Stimulated activated CD4-positive, alpha-beta T cell treated with anti-CD3 and anti-CD28 coated beads, Interleukin-15, amount 100 ng/mL, for 48 hours (primary cell): ENCODE data around the gene TBC1D5.
"Not testable (repeated sequence)": the region's sequence is repeated elsewhere in the genome, so short reads cannot be mapped to it uniquely, and the experiment has no call there.

Experiments
- DNase-seq, 2 donors: peaks; one replicate each; pipeline ENCODE4 v3.0.0-alpha.2; 2020; ENCODE audit warnings: low read depth in 2 of 2

Gene TBC1D5

DNA sequence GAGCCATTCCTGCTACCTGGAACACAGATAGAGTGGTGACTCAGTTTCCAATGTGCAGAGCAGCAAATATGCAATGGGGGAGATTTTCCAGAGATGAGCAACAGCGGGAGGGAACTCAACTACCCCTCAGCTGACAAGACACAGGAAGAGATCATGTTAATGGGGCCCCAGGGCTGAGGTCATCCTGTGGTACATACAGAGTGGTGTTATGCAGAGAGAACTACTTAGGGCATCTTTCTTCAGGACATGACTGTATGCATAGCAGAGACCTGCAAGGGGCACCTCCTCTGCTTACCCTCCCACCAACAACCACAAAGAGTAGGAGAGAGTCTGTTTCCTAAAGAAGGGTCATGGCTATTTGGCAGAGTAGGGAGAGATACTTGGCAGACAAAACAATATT, 6.8 kb upstream of the TBC1D5 start:
- DNase-seq = no peak

DNA sequence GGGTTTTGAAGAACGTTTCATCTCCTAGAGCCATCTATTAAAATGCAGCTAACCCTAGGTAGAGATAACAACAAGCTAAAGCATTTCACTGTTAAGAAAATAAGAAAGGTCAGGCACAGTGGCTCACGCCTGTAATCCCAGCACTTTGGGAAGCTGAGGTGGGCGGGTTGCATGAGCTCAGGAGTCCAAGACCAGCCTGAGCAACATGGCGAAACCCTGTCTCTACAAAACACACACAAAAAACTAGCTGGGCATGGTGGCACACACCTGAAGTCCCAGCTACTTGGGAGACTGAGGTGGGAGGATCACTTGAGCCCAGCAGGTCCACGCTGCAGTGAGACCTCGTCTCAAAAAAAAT, 5.4 kb upstream of the TBC1D5 start:
- DNase-seq = no peak

DNA sequence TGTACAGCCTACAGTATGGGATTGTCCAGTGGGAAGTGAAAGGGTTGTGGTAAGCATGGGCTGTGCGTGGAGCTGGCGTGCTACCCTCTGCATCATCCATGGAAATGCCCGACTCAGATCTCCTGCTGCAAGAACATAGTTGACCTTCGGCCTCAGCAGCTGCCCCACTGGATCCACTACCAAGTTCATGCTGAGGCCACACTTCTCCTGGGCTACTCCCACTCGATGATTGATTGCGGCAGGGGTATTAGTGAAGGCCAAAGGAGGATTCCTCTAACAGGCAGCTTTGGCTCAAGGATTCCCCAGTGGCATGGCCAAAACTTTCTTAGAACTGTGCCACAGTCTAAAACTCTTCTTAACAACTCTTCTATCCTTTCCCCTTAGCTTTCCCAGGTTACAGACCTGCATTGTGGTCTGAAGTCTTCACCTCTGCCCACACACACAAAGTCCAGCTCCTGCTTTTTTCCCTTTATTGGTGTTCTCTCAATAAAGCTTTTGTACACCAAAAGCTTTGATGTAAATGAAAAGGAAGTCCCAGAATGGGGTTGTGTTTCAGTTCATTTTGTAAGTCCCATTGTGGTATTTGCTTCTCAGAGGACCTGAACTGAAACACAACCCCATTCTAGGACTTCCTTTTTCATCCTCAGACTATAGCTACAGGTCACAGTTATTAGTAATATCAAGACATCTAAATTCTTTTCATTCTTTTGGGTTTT, 4.9 kb upstream of the TBC1D5 start:
- DNase-seq = no peak

DNA sequence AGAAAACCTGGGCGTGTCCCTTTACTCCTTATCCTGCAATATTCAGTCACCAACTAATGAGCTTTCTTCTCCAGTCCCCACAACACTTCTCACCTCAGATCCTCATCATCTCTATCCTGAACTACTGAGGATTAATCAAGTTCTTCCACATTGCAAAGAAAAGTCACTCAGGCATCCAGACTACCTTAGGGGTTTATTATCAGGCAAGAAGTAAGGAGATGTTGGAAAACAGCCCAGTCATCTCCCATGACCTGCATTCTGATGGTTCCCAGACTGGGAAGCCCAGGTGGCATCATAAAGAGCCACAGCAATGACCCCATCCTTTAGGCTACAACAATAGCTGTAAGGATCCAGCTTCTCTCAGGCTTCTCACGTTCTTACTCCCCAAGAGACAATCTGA, 3.5 kb upstream of the TBC1D5 start:
- DNase-seq = no peak

DNA sequence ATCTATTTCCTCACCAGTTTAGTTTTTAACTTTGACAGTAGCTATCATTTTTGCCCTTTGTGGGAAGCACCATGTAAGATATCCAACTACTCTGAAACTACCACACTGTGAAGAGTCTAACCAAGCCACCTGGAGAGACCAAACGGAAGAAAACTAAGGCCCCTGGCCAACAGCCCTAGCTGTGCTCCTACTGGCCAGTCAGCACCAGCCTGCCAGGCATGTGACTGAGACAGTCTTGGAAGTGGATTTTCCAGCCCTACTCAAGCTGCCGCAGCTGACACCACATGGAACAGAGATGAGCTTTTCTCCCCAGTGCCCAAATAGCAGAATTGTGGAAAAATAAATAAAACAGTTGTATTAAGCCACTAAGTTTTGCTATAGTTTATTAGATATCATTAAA, 2.9 kb upstream of the TBC1D5 start:
- no peak for DNase-seq

DNA sequence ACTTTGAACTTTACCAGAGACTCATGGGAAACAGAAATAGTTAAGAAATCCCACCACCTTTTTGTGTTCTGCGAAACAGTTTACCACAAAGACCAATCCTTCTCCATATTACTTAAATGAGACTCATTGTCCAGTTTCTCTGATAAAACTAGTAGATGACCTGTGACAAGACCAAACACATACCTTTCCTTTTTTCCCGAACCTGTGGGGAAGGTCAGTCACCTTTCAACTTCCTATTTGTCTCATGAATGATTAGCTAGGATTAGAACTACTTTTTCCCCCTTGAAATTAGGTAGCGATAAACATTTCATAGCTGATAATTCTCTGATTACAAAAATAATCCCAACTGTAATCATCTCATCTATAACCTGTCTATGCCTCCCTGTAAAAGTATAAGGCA, 2.3 kb upstream of the TBC1D5 start:
- DNase-seq = no peak

DNA sequence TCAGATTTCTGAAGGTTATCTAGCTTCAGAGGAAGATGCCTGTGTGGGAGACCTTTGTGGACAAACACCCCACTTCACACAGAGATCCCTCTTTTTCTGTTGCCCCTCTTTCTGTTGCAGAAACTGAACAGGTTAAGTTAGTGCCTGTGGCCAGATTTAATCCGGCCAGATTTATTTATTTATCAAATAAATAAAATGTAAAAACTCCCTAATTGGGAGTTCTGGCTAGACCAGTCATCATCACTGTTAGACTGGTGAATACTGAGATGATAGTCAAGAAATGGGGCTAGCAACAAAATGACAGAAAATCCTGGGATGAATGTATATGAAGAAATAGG, 1.2 kb upstream of the TBC1D5 start:
- DNase-seq = no peak

DNA sequence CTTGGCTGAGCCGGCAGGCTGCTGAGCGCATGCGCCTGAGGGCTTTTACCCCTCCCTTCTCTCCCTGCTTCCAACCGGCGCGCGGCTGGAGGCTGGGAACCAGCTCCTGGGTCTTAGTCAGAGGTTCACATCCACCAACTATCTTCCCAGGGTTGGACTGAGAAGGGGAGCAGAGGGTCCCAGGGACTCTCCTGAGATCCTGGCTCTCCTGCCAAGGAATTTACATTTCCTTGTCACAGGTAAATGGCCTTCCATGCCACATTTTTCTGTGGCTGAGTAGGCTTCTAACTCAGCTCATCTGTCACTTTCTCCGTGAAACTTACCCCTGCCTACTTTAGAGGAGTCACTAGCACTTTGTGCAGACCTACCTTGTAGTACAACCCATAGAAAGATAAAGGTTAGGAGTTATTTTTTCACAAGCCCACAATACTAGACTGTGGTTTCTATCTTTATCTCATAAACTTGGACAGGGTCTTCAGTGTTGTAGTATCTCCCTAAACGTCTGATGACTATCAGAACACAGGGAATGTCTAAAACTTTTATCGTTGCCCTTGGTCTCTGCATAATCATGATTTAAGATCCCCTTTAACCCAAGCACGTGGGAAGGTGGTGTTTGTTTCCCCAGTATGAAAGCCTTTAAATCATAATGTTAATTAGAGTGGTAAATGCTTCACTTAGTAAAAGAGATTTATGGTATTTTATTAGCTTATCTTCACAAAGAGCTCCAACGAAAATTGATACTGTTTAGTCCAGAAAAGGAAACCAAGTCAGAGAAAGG, 638 bp upstream of the TBC1D5 start:
- no peak for DNase-seq

DNA sequence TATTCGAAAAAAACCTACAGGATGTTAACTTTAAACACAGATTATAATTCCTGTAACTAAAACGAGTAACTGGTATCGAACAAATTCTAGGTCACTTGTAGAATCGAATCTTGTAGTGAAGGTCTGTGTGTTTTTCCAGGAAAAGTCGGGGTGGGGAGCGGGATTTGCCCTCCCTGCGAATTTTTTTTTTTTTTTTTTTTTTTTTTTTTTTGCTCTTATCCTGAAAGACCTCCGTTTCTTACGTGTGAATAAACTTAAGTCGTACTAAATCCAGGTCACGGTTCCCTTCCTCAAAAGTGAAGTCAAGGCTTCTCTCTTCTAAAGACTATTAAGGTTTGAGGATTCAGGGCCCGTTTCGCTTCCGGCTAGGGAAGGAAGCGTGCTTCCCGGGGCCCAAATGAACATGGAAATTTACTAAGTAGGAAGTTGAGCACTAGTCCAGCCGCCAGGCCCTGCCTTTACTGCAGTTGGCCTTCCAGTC, 770 bp downstream of the TBC1D5 start:
- DNase-seq = no peak

DNA sequence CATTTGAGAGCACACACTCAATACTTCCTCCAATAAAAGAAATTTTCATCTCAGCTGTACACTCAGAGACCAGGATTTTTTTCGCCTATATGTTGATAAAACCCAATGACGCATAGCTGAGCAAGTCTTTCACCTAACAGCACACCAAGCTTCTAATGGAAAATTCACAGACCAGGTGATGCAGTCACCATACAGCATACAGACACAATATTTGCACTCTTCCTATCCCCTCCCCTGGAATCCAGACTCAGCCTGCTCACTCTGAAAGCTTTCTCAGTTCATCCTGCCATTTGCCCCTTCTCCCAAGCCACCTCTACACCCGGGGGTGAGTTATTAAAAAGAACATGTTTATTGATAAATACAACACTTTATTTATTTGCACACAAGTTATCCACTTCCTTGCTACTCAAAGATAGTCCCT, 1.7 kb downstream of the TBC1D5 start:
- no peak for DNase-seq

DNA sequence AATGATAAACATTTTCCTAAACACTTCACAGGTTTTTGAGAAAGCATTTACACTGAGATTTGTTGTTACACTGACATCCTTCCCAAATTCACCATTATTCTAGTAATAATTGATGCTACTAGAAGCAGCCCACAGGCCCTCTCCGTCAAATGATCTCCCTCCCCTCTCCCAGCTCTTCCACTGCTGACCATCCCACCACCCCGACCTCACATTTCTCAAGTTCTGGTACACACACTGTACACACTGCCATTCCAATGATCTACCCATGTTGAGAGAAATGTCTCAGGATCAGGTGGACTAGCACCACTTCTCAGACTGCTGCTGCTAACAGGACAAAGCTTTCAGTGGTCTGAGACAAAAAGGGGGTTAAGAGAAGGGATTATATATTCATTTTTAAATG, 3.5 kb downstream of the TBC1D5 start:
- no peak for DNase-seq

DNA sequence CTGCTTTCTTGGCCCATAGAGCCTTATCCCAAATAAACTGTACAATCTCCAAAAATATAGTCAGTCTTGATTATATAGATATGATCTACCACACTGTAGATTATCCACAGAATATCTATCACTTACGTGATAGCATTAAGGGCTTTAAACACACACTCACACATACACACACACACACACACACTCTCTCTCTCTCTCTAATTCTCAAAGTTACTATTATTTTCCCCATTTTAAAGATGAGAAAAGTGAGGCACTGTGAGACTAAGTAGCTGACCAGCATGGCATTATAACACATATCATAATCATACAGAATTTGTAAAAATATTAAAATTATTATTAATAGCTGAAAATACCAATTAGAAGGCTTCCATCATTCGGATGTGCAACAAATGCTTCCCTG, 4.2 kb downstream of the TBC1D5 start:
- DNase-seq = no peak

DNA sequence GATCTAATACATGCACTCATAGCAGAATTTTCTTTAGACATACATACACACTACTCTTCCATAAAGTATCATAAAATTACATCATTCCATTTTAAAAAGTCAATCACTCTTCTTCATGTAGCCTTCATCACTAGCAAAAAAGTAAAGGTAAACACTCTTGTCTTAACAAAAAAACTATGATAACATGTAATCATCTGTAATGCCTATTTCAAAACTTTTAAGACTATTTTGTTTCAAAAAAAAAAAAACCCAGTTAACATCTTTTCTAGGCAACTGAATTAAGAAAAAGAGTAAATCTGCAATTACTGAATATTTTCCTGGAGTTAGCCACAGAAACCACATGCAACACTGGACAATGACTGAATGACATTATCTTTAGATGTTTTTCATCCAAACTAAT, 4.8 kb downstream of the TBC1D5 start:
- DNase-seq = no peak

DNA sequence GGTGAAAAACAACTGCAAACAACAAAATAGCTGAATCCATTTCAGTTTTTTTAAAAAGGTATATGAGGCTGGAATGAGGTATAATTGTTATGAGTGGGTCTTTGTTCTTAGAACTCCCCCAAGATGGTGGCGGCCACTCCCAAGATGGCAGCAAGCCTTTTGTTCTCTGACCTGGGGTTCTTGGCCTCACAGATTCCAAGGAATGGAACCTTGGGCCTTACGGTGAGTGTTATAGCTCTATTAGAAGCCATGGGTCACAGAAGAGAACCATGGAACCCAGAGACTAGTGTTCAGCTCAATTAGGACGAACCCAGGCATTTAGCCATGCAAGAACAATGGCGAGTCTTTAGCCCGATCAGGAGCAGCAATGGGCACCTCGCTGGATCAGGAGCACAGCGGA, 7.1 kb downstream of the TBC1D5 start:
- DNase-seq = not testable (repeated sequence)

DNA sequence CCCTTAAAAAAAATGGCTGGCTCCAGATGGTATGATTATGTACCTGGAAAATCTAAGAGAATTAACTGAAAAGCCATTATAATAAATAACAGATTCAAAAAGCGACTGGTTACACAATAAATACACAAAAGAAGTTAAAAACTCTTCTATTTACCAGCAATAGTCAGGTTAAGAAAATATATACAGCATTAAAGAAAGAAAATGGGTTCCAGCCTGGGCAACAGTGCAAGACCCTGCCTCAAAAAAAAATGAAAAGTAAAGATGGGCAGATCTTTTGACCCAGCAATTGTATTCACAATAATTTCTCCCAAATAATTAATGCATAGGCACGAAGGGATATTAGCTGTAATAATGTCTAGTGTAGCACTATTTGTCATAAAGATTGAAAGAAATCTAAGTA, 8.7 kb downstream of the TBC1D5 start:
- DNase-seq = no peak

DNA sequence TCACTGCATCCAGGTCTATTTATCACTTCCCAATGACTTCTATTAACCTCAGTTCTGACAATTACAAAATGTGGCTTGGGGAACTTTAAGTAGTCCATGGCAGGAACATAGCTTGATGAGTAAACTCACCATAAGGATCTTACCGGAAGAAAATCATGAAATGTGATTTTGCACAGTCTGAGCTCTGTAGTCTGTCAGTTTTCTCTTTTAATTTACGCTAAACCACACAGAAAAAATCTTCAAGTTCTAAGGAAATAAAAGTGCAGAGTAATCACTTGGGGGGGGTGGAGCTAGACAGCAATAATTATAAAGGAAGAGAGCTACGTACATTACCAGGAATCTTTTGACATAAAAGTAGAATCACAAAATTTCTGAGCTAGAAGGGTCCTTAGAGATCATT, 9.2 kb downstream of the TBC1D5 start:
- DNase-seq = no peak

DNA sequence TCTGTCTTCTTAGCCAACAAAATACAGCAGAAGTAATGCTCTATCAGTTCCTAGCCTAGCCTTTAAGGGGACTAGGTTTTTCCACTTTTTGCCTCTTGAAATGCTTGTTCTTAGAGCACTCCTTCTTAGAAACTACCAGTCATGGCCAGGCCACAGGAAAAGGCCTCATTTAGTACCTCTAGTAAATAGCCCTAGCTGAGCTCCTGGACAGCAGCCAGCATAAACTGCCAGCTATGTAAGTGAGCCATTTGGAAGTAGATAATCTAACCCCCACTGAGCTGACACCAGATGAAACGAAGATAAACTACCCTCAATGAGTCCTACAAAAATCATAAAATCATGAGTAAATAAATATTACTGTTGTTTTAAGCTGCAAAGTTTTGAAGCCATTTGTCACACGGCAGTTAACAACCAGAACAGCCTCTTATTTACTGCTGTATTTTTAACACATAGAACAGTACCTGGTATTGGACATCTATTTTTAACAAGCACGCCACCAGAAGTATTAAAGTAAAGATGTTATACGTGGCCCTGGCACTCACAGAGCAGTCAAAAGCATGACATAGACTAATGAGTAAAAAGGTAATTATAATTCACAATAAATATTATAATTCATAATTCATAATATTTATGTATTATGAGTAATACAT, 12.0 kb downstream of the TBC1D5 start:
- DNase-seq = no peak

DNA sequence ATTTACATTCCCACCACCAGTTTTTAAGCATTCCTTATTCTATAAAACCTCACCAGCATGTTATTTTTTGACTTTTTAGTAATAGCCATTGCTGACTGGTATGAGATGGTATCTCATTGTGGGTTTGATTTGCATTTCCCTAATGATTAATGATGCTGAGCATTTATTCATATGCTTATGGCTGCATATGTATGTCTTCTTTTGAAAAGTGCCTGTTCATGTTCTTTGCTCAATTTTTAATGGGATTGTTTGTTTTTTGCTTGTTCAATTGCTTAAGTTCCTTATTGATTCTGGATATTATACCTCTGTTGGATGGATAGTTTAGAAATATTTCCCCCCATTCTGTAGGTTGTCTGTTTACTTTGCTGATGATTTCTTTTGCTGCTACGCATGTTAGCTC, 16.1 kb downstream of the TBC1D5 start:
- DNase-seq = no peak

DNA sequence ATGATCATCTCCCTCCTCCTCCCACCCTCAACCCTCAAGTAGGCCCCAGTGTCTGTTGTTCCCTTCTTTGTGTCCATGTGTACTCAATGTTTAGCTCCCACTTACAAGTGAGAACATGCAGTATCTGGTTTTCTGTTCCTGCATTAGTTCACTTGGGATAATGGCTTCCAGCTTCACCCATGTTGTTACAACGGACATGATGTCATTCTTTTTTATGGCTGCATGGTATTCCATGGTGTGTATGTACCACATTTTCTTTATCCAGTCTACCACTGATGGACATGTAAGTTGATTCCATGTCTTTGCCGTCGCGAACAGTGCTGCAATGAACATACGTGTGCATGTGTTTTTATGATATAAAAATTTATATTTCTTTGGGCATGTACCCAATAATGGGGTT, 16.6 kb downstream of the TBC1D5 start:
- DNase-seq = not testable (repeated sequence)

DNA sequence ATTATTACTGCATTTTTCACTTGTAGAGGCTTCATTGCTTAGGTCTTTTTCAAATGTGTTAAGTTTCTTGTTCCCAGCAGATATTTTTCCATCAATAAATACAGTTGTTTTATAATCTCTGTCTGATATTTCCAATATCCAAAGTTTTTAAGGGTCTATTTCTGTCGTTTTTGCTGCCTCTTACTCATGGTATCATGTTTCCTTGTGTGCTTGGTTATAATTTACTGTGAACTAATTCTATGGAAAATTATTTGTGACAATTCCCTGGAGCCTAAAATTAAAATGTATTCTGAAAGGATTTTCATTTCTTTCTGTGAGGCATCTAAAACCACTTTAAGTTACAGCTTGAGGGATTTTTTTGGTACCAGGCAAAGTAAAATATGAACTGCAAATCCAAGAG, 17.5 kb downstream of the TBC1D5 start:
- no peak for DNase-seq

DNA sequence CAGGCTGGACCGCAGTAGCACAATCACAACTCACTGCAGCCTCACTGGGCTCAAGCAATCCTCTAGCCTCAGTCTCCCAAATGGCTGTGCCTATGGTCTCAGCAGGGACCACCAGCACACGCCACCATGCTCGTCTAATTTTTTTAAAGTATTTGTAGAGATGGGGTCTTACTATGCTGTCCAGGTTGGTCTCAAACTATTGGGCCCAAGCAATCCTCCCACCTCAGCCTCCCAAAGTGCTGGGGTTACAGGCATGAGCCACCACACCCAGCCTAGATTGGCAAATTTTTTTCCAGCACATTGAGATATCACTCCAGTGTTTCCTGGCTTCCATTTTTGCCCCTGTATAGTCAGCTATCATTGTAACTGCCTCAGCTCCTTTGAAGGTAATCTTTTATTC, 18.3 kb downstream of the TBC1D5 start:
- DNase-seq = no peak

DNA sequence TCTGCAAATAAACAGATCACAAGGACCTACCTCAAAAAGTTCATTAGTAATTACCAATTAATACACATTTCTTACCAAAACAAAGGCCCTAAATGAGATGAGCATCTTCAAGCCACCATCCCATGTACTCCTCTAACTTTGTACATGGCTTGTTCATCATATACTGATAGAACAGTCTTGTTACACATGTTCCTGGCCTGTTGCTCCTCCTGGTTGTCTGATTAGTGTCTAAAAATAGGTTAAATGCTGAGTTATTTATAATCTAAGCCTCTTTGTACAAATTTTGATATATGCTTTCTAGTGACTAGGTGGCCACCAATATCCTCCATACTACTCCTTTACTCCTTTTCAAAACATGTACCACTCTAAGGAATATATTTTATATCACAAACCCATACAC, 25.0 kb downstream of the TBC1D5 start:
- no peak for DNase-seq

DNA sequence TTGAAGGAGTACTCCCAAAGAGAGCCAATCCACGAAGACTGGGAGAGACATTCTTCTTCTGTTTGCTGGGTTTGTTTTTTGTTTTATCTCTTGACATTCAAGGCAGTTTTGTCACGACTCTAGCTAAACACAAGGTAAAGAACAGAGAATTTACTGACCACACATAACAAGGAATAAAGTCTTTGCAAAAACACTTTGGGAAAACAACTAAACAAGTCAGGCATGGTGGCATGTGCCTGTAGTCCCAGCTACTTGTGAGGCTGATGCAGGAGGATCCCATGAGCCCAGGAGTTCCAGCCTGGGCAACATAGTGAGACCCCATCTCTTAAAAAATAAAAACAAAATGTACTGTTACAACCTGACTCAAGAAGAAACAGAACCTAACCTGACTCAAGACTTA, 28.0 kb downstream of the TBC1D5 start:
- DNase-seq = no peak
